Ishikawa (cell line): ENCODE data around the gene DIAPH1.

Experiments
- CEBPB ChIP-seq: IDR thresholded peaks from 2 replicates; pipeline ENCODE4 v1.6.1; 2012
- EP300 ChIP-seq: IDR thresholded peaks from 2 replicates; pipeline ENCODE4 v1.6.1; 2012; ENCODE audit warnings: borderline replicate concordance
- MAX ChIP-seq: IDR thresholded peaks from 2 replicates; pipeline ENCODE4 v1.6.1; 2012
- NFIC ChIP-seq: IDR thresholded peaks from 2 replicates; pipeline ENCODE4 v1.6.1; 2012
- RAD21 ChIP-seq: IDR thresholded peaks from 2 replicates; pipeline ENCODE4 v1.6.1; 2012; ENCODE audit warnings: low read depth
- TAF1 ChIP-seq: IDR thresholded peaks from 2 replicates; pipeline ENCODE4 v1.6.1; 2012; ENCODE audit warnings: low read depth, mild to moderate bottlenecking
- TCF12 ChIP-seq: IDR thresholded peaks from 2 replicates; pipeline ENCODE4 v1.6.1; 2012; ENCODE audit warnings: low read depth
- USF1 ChIP-seq: IDR thresholded peaks from 2 replicates; pipeline ENCODE4 v1.6.1; 2012
- YY1 ChIP-seq: IDR thresholded peaks from 2 replicates; pipeline ENCODE4 v1.6.1; 2012; ENCODE audit warnings: low read depth
- ZBTB7A ChIP-seq: IDR thresholded peaks from 2 replicates; pipeline ENCODE4 v1.6.1; 2012; ENCODE audit warnings: low read depth

DNA sequence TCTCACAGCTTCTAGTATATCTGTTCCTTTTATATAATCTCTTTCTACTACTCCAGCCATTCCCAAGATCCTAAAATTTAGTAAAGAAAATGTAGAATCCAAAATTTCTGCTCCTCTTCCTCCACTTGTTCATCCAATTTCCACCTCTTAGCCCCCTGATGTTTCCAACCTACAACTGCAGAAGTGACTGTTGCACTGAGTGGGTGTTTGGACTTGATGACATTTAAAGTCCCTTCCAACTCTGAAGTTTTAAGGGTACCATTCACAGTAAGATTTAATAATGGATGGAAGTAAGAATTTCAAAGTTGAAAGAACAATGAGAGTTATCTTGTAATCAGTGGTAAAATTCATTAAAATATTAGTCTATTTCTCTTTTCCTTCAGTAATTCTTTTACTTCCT is 5.5 kb downstream of the DIAPH1 start:
- no peak for TF ChIP-seq TCF12
- no peak for TF ChIP-seq YY1
- TF ChIP-seq TAF1, result no peak
- no peak for TF ChIP-seq CEBPB
- TF ChIP-seq RAD21, result no peak
- TF ChIP-seq ZBTB7A, result no peak
- TF ChIP-seq USF1, result no peak
- TF ChIP-seq NFIC, result no peak
- no peak for TF ChIP-seq EP300
- no peak for TF ChIP-seq MAX
